SKM-1 treated with dmso at 0.1 percent for 144 hours (cell line): ENCODE data around the gene KCNK7.

Experiments
- DNase-seq: peaks from one replicate; lab custom pipeline; 2025; ENCODE audit not compliant: unreplicated experiment; lab: John Stamatoyannopoulos, UW

The KCNK7 gene

GRCh38 chr11:65589444-65590239 lies 6.0 kb downstream of the KCNK7 start:
- DNase-seq = no peak

GRCh38 chr11:65588199-65589054 lies 7.2 kb downstream of the KCNK7 start:
- DNase-seq = peak; percentile 42

- DNase-seq = no peak
Measured at GRCh38 chr11:65586676-65587075, 8.9 kb downstream of the KCNK7 start.

- no peak for DNase-seq
Measured at GRCh38 chr11:65586247-65586630, 9.4 kb downstream of the KCNK7 start.

- DNase-seq = no peak
Measured at GRCh38 chr11:65585396-65586246, 10.0 kb downstream of the KCNK7 start.

- DNase-seq = no peak
Measured at GRCh38 chr11:65584723-65585171, 10.9 kb downstream of the KCNK7 start.

- no peak for DNase-seq
Measured at GRCh38 chr11:65584106-65584505, 11.5 kb downstream of the KCNK7 start.

GRCh38 chr11:65583589-65583988 lies 12.0 kb downstream of the KCNK7 start:
- DNase-seq = no peak

GRCh38 chr11:65581928-65582327 lies 13.7 kb downstream of the KCNK7 start:
- DNase-seq = no peak

GRCh38 chr11:65580756-65581155 lies 14.8 kb downstream of the KCNK7 start:
- DNase-seq = no peak

GRCh38 chr11:65580031-65580692 lies 15.4 kb downstream of the KCNK7 start:
- no peak for DNase-seq

GRCh38 chr11:65579291-65579690 lies 16.3 kb downstream of the KCNK7 start:
- DNase-seq = peak; percentile 14

GRCh38 chr11:65578667-65579066 lies 16.9 kb downstream of the KCNK7 start:
- no peak for DNase-seq

- no peak for DNase-seq
Measured at GRCh38 chr11:65578134-65578533, 17.5 kb downstream of the KCNK7 start.

- DNase-seq = no peak
Measured at GRCh38 chr11:65577756-65578109, 17.9 kb downstream of the KCNK7 start.

- DNase-seq = peak; percentile 33
Measured at GRCh38 chr11:65576867-65577755, 18.5 kb downstream of the KCNK7 start.

GRCh38 chr11:65576232-65576866 lies 19.3 kb downstream of the KCNK7 start:
- no peak for DNase-seq

GRCh38 chr11:65575568-65576231 lies 19.9 kb downstream of the KCNK7 start, which contains the start of gene EHBP1L1:
TSS of gene EHBP1L1 (plus strand) at chr11:65576053. CDS start at chr11:65576303, 250 bp downstream.
- peak; percentile 59 for DNase-seq
